Pancreas (tissue), 10 donors: ENCODE data around the gene RASSF3. TPM values are rescaled to one million over a fixed set of nuclear protein-coding genes. Genes with fewer than 3 reads are reported as not detected.

ENCODE experiments used
- ATAC-seq, 4 donors: fragments of 200-7000 bp; cut with Tn5 transposase; one replicate each; pipeline versions ENCODE4 v1.8.0 to v1.9.1; 2020; ENCODE audit warnings: mild to moderate bottlenecking in 4 of 4, moderate library complexity in 4 of 4
- DNase-seq, 6 donors: peaks; one replicate each; pipeline ENCODE4 v3.0.0-alpha.2; 2020
- FAIRE-seq: peaks from 2 replicates; lab custom pipeline; 2012; peaks lifted over from hg19 to GRCh38; lab: Jason Lieb, UNC
- H3K27ac ChIP-seq, 4 donors: fragments of 200-600 bp; sonication (generic); 1 replicate in 3 of 4; 2 replicates in 1 of 4; pipeline versions ENCODE4 v1.5.0 to v1.8.0; 2020
- H3K27me3 ChIP-seq, 4 donors: fragments of 200-600 bp; one replicate each; pipeline ENCODE4 v1.8.0; 2021
- H3K36me3 ChIP-seq, 3 donors: fragments of 200-600 bp; sonication (generic) in 1 of 3; one replicate each; pipeline versions ENCODE4 v1.5.0 to v1.8.0; 2020 to 2021
- H3K4me1 ChIP-seq, 3 donors: fragments of 200-600 bp; one replicate each; pipeline ENCODE4 v1.8.0; 2021
- H3K4me3 ChIP-seq, 4 donors: fragments of 200-600 bp; sonication (generic) in 2 of 4; one replicate each; pipeline versions ENCODE4 v1.5.0 to v1.8.0; 2020 to 2021
- H3K9me3 ChIP-seq, 4 donors: fragments of 200-600 bp; one replicate each; pipeline ENCODE4 v1.8.0; 2021
- CTCF ChIP-seq, 4 donors: fragments of 200-600 bp; sonication (generic) in 3 of 4; IDR thresholded peaks; one replicate each; pipeline versions ENCODE4 v1.5.0 to v1.8.0; 2021; ENCODE audit warnings: antibody characterized with exemption in 4 of 4
- WGBS, 2 donors: extraction: QIAGEN DNeasy Blood & Tissue Kit; methylation state at CpG; one replicate each; pipeline ENCODE4 v1.1.7; 2013; 5-methylcytosine and 5-hydroxymethylcytosine counted together
- intact Hi-C, 3 donors: fragments of 100-400 bp; cut with DNase I; formaldehyde crosslinking; loops; one replicate each; pipeline versions ENCODE4 v1.11.1 to v1.14.2; 2022
- polyA plus RNA-seq, 2 donors: library from polyadenylated mRNA; stranded (reverse); fragments of 200-250 nt; gene quantifications; one replicate each; pipeline ENCODE4 v1.2.3, GENCODE V29; 2013
- total RNA-seq, 6 donors: library from RNA; stranded (reverse); fragmentation: NEBNext Ultra II Directional in 4 of 6; extraction: Animal tissue kit (Norgen Biotek cat#: 25700) in 4 of 6; gene quantifications; one replicate each; pipeline versions ENCODE4 v1.2.1 to v1.2.4, GENCODE V29; 2021 to 2023
- donor health status: healthy with polysubstance abuse.
- donor health status: DM: no; HTN: no; CAD: no; lungs with moderate emphysema.
- donor health status: DM: no; HTN: no; CAD: no.
- donor health status: control.
- donor health status: control.
- donor health status: Bipolar disorder and iron deficiency.
- donor health status: DM: yes; HTN: yes; CAD: no.
- donor health status: DM: no; HTN: no; CAD: no.
- donor health status: DM: no; HTN: no; CAD: no.
- donor health status: DM: yes; HTN: yes; CAD: no.

Gene RASSF3
- total and polyA plus RNA-seq, 8 donors: 5.2 to 36.5 (median 21.5) TPM

- DNase-seq (no peak), ATAC-seq (no peak), FAIRE-seq (no peak)
- intact Hi-C loops: no loop called here
- TF ChIP-seq CTCF (IDR thresholded peaks at IDR 0.05): no peak
- Histone ChIP-seq H3K4me1 (peaks cover 3 to 5% (median 4%) of the 10 kb centered on the region in 3 donors), H3K9me3 (no peaks in the 10 kb centered on the region), H3K27ac (no peak overlapping the region), H3K27me3 (no peaks in the 10 kb centered on the region), H3K36me3 (peaks cover 7 to 48% (median 11%) of the 10 kb centered on the region in 3 donors), H3K4me3 (no peak overlapping the region)
- WGBS, 2 donors: 76 to 80% methylated on average over 2 of the region's 2 CpGs
Observed at GRCh38 chr12:64739778-64740177, 129.5 kb downstream of the RASSF3 start.

GRCh38 chr12:64740646-64741045 is 130.4 kb downstream of the RASSF3 start:
- WGBS, 2 donors: 80 to 88% methylated on average over 2 of the region's 2 CpGs

GRCh38 chr12:64742416-64742815 is 132.1 kb downstream of the RASSF3 start:
- H3K27ac ChIP-seq: no peak overlapping the region
- intact Hi-C loops: no loop called here
- FAIRE-seq (no peak), DNase-seq (no peak), ATAC-seq (no peak)
- peaks cover 0 to 38% (median 7%) of the 10 kb centered on the region in 3 donors for H3K36me3 ChIP-seq
- TF ChIP-seq CTCF (IDR thresholded peaks at IDR 0.05): no peak
- H3K9me3 ChIP-seq: no peaks in the 10 kb centered on the region
- 78 to 89% methylated on average over 3 of the region's 3 CpGs for WGBS, 2 donors
- no peak overlapping the region for H3K4me3 ChIP-seq
- H3K27me3 ChIP-seq: no peaks in the 10 kb centered on the region
- peaks cover 5 to 12% (median 6%) of the 10 kb centered on the region in 3 donors for H3K4me1 ChIP-seq

More at GRCh38 chr12:64740646-64741045, 130.4 kb downstream of the RASSF3 start:
- Histone ChIP-seq H3K9me3 (no peaks in the 10 kb centered on the region), H3K36me3 (peaks cover 7 to 41% (median 11%) of the 10 kb centered on the region in 3 donors), H3K27ac (no peak overlapping the region), H3K4me3 (no peak overlapping the region), H3K4me1 (peaks cover 5 to 11% (median 6%) of the 10 kb centered on the region in 3 donors), H3K27me3 (no peaks in the 10 kb centered on the region)
- no peak for FAIRE-seq
- ATAC-seq: no peak
- TF ChIP-seq CTCF (IDR thresholded peaks at IDR 0.05): no peak
- intact Hi-C loops: no loop called here
- DNase-seq: no peak

GRCh38 chr12:64743206-64743605 is 132.9 kb downstream of the RASSF3 start:
- intact Hi-C loops: no loop called here
- Histone ChIP-seq H3K27ac (no peak overlapping the region), H3K36me3 (peaks cover 0 to 31% (median 0%) of the 10 kb centered on the region in 3 donors), H3K4me3 (no peak overlapping the region), H3K9me3 (no peaks in the 10 kb centered on the region), H3K27me3 (no peaks in the 10 kb centered on the region), H3K4me1 (peaks cover 5 to 12% (median 6%) of the 10 kb centered on the region in 3 donors)
- WGBS, 2 donors: 95 to 97% methylated on average over 3 of the region's 3 CpGs
- TF ChIP-seq CTCF (IDR thresholded peaks at IDR 0.05): no peak
- DNase-seq: no peak
- ATAC-seq: no peak
- FAIRE-seq: no peak

GRCh38 chr12:64744422-64745258 is 134.3 kb downstream of the RASSF3 start:
- no peaks in the 10 kb centered on the region for H3K27me3 ChIP-seq
- ATAC-seq: peak; percentile 84 to 86 (median 86)
- no peaks in the 10 kb centered on the region for H3K9me3 ChIP-seq
- WGBS, 2 donors: 44 to 57% methylated on average over 5 of the region's 5 CpGs
- peak overlapping the region in 2 of 4 donors; percentile 45 to 56 for H3K27ac ChIP-seq
- no peak for FAIRE-seq
- peak overlapping the region in 1 of 4 donors; percentile 2 for H3K4me3 ChIP-seq
- peaks cover 5 to 12% (median 6%) of the 10 kb centered on the region in 3 donors for H3K4me1 ChIP-seq
- intact Hi-C loops: no loop called here
- no peak for DNase-seq
- TF ChIP-seq CTCF (IDR thresholded peaks at IDR 0.05): no peak
- H3K36me3 ChIP-seq: peaks cover 0 to 21% (median 0%) of the 10 kb centered on the region in 3 donors
